Measurements from ENCODE around the gene SUN2.

Gene SUN2

DNA sequence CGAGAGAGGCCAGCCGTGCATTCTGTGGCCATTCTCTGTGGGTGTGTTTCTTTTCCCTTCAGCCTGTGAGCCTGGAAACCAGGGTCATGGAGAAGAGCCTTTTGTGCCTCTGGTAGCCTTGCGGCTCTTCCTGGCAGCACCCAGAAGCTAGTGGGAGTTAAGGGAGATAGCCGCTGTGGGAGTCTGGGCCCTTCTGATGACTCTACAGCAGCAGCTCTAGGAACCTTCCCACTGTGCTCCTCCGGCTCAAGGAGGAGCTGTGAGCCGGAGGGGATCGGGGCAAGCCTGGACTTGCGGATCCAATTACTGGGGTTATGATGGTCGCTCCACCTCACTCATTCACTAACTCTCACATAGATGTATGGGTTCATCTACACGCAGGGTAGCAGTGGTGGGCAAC, 39.5 kb downstream of the SUN2 start:
- no peak for DNase-seq (ENCODE audit: low read depth)

DNA sequence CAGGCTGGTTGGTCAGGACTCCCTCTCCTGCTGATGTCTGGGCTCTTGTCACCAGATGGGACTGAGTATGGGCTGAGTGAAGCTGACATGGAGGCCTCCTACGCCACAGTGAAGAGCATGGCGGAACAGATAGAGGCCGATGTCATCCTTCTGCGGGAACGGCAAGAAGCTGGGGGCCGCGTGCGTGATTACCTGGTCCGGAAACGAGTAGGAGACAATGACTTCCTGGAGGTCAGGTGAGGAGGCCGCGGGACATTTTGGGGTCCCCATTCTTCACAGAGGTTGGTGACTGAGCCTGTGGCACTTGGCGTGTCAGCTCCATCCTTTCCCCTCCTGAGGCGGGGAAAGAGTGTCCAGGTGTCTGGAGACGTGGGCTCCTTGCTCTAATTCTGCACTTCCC, 39.9 kb downstream of the SUN2 start:
- DNase-seq (ENCODE audit: low read depth) = no peak

DNA sequence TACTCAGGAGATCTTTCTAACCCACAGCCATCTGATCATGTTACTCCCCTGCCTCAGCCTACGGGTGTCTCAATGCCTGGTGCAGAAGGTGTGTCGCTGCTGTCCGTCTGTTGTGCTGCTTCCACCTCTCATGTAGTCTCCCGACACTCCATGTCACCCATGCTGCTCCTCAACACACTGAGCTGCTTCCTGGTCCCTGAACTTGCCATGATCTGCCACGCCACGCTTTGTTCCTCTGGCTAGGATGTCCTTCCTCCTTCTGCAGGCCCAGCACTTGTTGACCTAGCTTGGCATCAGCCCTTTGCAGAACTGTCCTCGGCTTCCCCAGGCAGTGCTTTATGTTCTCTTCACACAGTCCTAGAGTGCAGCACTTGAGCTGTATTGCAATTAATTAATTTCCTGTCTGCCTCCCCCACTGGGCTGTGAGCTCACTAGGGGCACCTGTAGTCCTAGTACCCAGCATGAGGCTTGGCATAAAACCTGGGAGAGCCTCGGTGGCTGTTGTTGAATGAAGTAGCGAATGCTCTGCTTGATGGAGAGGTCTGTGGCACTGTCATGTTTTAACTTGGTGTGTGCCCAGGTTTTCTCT, 40.5 kb downstream of the SUN2 start:
- DNase-seq (ENCODE audit: low read depth) = no peak

DNA sequence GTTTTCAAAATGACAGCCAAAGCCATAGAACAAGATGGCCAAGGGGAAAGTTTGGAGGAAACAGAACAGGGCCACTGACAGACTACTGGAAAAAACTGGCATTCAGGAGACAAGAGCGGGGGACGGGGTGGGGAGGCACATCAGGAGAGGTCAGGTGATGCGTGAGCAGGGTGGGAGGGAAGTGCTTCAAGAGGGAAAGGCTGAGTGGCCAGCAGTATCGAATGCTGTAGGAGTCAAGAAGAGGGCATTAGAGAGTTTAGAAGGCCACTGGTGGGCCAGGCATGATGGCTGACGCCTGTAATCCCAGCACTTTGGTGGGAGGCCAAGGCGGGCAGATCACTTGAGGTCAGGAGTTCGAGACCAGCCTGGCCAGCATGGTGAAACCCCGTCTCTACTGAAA, 41.9 kb downstream of the SUN2 start:
- no peak for DNase-seq (ENCODE audit: low read depth)

DNA sequence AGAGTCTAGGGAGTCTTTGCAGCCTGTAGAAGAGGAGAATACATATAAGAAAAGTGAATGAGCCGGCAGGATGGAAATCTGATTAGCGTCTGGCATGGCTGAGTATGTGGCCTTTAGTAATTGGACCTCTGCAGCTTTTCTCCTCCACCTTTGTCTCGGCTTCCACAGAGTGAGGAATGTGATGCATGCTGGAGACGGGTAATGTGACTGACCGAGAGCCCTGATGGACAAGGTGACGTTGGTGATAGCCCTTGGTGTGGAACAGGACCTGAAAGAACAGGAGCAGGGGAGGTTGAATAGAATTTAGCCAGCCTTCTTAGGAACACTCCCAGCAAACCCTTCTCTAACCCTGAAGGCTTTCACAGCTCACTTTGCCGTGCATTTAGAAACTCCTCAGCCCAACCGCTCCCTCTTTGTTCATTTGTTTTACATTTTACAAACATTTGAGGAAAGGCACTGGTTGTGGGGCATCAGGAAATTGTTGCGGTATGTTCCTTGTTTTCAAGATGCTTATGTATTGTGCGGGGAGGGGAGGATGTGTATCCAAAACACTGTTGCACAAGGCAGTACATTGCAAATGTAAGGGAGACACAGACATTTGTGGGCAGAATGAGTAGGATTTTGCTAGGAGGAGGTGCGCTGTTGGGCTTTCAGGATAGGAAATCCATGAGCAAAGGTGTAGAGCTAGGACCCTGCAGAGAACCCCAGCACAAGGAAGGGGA, 43.2 kb downstream of the SUN2 start:
- DNase-seq (ENCODE audit: low read depth) = no peak

DNA sequence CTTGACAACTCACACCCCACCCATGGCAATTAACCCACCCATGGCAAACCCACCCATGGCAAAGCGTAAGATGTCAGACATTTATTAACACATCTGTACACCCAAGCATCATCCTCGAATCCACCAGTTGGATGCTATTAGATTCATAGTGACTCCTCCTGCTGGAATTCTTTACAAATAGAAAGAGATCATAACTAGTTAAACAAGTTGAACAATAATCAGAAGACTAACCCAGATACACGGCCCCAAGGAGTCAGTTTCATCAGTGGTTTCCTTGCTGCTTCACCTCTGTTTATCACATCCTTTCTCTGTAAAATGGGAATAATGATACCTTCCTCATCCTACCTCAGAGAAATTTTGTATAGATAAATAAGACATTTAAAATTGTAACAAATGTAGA, 44.9 kb downstream of the SUN2 start:
- DNase-seq (ENCODE audit: low read depth) = no peak

DNA sequence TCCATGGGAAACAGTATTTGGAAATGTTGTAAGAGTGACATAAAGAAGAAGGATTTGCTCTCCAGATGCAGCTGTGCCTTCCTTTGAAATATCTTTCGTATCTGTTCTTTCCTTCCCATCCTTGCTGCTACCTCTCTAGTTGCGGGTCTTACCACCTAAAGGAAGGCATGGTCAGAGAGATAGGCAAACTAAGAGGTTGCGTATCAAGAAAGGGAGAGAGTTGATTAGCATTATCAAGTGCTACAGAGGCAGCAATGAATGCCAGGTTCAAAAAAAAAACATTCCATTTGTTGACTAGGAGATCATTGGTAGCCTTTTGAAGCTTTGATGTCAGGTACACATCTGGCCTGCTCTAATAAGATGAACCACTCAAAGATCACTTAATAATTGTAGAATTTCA, 45.4 kb downstream of the SUN2 start:
- no peak for DNase-seq (ENCODE audit: low read depth)

DNA sequence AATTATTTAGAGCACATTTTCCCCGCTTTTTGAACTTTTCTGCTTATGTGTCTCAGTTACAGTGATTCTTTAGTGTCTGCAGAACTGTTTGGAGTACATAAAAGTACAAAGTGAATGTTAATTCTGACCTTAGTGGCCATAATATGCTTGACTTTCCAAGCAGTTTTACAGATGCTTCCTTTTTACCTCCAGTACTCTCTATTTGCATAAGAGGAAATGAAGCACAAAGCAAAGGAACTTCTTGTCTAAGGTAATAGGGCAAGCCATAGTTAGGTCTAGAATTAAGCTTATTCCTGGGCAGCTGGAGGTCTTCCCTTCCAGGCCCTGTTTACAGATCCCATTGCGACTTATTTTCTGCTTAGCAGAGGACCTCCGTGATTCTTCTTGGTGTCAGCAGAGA, 46.5 kb downstream of the SUN2 start:
- DNase-seq (ENCODE audit: low read depth) = no peak

DNA sequence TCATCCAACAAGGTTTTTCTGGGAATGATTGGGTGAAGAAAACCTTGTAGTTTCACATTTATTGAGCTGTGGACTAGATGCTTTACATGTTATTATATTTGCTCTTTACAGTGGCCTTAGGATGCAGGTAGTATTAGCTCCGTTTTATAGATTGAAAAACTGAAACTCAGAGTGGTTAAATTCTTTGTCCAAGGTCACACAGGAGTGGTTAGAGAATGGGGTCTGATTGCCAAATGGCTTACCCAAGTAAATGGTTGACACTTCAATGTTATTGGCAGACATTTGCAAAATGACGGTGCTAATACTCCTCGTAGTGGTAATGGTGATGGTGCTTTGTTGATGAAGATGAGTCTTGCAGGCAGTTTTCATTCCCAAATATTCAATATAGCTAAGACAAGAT, 47.8 kb downstream of the SUN2 start:
- no peak for DNase-seq (ENCODE audit: low read depth)

DNA sequence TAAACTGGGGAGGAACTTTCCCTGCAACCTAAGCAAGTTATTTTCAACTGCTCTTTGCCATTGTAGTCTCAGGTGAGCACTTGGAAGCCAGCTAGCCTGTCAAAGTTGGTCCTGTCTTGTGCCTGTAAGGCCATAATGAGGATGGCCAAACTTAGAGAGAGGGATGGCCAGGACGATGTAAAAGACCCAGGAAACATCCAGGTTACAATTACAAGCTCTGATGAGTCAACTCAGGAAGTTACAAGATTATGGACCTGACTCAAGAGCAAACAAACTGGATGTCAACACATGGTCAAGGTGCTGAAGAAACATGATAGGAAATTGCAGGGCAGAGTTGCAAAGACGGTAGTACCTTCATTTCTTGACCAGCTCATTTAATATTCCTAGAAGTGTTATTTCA, 48.5 kb downstream of the SUN2 start:
- DNase-seq (ENCODE audit: low read depth) = no peak

DNA sequence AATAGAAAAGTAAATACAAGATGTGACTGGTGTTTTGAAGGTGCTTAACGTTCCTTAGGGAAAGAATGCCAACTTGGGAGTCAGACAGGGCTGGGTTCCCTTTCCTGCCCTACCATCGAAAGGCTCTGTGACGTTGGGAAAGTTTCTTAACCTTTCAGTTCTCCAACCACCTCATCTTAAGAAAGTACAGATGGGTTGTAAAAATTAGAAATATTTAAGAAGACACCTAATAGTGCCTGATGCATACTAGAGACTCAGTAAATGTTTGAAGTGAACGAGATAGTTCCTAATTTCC, 49.0 kb downstream of the SUN2 start:
- no peak for DNase-seq (ENCODE audit: low read depth)

DNA sequence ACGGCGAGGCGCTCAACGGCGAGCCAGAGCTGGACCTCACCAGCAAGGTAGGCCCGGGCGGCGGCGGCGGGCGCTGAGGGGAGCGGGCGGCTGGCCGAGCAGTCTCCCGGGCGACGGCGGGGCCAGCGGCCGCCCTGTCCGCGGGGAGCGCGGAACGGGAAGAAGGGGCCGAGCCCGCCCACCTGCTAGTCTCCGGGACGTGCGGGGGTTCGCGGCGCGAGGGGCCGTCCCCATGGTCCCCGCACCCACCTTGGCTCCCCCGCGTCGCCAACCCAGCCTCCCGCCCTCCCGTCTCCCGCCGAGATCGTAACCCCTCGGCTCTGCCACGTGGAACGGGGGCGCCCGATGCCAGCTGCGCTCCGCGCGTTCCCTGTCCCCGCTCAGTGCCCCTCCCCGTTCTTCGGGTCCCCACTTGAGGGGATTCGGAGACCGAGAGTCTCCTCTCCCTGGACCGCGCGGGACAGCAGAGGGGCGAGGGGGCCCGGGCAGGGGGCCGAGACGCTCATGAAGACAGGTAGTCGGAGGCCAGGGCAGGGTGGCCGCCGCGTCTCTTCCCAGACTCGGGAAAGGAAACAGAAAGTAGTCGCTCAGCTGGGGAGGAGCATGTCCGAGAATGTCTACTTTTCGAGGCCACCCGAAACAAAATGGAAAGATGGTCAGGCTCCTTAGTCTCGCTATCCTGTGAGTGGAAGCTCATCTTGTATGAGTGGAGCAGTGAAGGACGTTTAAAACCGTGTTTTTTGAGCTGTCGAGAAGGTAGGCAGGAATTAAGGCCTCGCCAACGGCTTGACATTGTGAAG, 49.5 kb downstream of the SUN2 start:
- no peak for DNase-seq (ENCODE audit: low read depth)

DNA sequence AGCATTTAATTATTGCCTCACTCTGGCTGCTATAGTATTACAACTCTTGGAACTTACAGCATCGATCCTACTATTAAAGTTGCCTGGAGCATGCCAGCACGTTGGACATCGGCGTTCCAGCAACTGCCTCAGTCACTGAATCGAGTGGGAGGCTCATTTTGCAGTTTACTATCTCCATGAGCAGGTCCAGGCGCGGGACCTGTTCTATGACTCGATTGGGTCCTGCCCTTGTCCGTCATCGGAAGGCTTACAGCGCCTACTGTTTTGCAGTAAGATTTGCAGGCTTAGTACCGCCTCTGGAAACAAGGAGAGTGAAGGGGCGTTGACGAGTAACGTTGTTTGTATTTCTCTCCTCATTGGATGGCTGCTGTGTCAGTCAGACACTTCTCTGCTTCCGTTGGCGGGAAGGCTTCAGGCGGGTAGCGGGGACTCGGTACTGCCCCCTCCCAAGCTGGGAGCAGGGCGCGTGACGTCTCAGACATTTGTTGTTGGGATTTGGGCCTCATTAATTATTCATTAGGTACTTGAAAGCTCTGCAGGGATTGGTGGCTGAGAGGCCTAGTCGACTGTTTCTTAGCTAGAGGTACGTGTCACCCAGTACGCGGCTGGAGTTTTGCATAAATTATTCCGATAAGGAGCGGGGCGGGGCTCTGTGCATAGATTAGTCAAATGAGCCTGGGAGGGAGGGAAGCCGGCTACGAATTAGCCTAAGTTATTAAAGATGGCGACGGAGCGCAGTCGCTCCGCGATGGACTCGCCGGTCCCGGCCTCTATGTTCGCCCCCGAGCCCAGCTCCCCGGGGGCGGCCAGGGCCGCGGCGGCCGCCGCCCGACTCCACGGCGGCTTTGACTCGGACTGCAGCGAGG, 50.3 kb downstream of the SUN2 start, which contains the start of gene GTPBP1:
Gene GTPBP1, plus strand, starts transcription at position 710 of the 866 bp plus-strand sequence. Its CDS starts 12 bp downstream, at position 722.
- peak; percentile 100 for DNase-seq (ENCODE audit: low read depth)

DNA sequence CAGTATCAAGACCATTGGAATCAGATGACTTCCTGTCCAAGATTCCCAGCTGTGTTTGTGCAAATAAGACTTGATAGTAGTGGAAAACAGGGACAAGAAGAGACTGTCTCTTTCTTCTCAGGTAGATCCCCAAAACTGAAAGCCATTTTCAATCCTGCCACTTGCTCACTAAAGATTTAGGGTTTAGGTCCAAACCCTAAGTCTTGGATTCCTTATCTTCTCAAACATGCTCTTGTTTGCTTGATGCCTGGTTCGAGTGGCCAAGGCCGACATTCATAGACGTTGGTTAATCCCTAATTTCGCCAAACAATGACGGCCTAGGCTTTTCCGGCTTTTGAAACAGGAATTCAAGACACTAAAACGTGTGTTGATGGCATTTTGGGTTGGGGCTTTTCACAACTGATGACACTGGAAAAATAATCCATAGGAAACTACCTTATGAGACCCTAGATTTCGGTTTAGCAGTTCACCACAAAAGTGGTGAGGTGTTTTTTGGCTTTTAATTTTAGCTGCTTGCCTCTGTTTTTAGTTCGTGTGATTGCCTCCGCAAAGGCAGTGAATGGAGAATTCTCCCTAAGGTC, 51.1 kb downstream of the SUN2 start:
- DNase-seq (ENCODE audit: low read depth) = no peak

DNA sequence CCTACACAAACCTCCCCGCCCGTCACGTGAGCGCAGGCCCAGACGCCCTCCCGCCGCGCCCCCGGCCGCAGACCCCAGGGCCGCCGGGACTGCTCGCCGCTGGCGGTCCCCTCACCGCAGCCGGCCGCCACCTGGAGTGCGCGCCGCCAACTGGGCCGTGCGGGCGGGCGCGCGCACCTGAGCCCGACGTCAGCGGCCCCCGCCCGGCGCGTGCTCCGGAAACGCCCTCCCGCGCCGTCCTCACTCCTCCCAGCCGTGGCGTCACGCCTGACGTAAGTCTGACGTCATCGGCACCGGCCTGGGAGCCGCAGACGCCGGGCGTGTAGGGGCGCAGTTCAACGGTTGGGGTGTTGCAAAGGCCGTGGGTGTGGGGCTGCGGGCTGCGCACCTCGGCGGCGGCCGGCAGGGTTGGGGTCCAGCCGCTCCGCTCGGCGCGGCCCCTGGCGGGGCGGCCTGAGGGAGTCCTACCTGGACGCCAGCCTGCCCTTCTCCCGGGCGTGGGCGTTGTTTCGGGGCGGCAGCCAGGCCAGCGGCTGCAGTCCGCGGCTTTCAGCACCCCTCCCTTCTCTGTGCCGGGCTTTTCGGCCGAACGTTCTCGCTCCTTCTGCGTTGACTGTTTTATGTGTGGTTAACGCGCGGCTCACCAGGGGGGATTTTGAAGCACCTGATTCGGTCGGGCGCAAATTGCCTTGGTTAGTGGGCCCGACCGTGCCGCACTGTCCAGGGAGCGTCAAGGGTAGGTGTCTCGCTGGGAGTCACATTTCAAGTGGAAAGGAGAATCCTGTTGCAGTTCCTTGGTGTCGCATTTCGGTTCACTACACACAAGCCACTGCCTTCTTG, 54.8 kb downstream of the SUN2 start, which contains the start of gene JOSD1:
Gene JOSD1, minus strand, starts transcription at position 155 of the 840 bp plus-strand sequence. CDS start 956 bp downstream, outside the sequence.
- DNase-seq (ENCODE audit: low read depth) = no peak

DNA sequence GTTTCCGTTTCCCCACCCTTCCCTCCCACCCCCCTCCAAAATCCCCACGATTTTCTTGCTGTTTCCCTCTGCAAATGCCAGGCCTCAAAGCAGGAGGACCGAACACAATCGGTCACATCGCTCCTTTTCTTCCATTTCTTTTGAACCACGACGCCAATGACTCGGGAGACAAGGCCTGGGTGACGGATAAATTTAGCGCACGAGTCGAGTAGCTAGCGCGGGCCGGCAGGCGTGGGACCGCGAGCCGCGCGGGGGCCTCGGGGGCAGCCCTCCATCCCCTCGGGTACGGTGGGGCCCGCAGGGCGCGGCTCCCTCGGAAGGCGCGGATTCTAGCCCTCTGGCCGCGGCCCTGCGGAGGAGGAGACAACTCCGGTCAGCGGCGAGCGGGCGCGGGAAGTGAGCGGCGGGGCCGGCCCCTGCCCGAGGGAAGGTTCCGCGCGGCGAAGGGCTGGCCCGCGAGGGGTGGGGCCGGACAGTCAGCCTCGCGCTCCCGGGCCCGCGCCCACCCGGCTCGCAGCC, 55.5 kb downstream of the SUN2 start:
- no peak for DNase-seq (ENCODE audit: low read depth)

DNA sequence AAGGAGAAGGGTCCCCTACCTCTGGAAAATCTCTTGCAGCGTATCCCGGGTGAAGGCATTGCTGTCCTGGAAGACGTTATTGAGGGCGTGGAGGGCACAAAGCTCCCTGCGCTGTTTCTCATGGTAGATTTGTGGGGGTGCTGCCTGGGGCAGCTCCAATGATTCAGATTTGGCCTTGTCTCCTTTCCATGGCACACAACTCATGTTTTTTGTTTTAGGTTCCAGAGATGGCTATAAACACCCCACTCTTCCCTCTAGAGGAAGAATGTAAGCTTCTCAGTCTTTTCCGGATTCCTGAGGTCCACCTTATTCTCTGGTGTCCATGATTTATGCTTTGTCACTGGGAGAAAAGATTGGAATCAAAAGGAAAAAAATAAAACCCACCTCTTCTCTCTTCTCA, 56.0 kb downstream of the SUN2 start:
- no peak for DNase-seq (ENCODE audit: low read depth)

DNA sequence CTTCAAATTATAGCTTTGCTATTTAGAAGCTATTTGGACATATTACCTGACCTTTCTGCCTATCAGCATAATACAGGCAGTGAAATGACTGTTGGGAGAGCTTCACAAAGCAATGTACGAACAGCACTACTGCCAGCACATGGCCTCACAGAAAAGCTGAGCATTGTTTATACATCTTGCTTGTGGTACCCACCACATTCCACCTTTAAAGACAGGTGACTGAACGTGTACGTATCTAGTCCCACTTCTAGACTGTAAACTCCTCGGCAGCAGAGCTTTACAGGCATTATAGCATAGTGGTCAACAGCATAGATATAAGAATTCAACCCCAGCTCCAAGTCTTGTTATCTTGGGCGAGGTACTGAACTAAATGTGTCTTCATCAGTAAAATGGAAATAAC, 56.7 kb downstream of the SUN2 start:
- DNase-seq (ENCODE audit: low read depth) = no peak

DNA sequence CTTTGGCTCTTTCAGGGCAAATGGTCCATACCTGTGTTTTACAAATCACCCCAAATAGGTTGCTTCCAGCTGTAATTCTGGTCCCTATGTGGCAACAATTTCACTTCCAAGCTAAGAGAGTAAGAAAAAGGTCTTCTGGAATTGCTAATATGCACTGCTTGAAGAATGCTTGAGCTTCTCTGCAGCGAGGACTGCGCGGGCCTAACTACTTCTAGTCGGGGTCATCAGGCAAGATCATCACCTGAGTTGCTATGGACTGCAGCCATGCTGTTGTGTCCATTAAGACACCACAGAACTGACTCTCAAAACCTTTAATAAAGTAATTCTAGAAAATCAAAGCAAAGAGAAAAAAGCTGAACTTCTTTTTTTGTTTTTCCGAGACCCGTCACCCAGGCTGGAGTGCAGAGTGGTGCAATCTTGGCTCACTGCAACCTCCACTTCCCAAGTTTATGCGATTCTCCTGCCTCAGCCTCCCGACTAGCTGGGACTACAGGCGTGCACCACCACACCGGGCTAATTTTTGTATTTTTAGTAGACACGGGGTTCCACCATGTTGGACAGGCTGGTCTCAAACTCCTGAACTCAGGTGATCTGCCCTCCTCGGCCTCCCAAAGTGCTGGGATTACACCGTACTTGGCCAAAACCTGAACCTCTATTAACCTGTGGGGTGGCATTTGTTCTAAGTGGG, 57.2 kb downstream of the SUN2 start:
- DNase-seq (ENCODE audit: low read depth) = no peak

DNA sequence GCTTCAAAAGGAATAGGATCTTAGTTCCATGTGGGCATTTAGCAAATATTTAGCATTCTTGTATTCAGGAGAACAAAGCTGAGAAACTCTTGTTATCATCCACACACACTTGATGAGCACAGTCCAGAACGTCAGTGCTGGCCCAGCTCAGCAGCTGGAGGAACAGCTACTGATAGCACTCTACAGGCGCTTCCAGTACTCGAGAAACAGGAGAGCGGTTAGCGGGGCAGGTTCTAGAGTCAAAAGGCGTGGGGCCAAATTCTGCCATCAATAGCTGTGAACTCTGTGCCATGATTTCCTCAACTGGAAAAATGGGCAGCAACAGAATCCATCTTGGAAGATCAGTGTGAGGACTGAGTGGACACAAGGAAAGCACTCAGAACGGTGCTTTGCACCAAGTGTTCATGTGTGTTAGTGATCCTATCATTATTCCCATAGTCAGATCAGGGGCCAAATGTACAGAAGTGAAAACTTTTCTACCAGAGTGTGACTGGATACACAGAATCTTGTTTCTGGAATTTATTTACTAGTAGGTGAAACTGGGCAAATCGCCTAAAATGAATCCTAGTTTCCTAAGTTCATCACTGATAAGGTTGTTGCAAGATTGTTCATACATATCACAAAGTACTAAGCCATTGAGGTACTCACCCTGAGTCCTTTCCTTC, 58.2 kb downstream of the SUN2 start:
- no peak for DNase-seq (ENCODE audit: low read depth)

Measured in non-pigmented ciliary epithelial cell (primary cell).